HepG2 (cell line): ENCODE results near the gene FANK1. TPM values are rescaled to one million over a fixed set of nuclear protein-coding genes. Genes with fewer than 3 reads are reported as not detected.

Source experiments
- ATF6 ChIP-seq: sonication (generic); formaldehyde crosslinking; conservative IDR thresholded peaks from 2 replicates; pipeline ENCODE4 v1.4.0; 2020; ENCODE audit warnings: missing genetic modification reagents
- GABPA ChIP-seq, 2 experiments: IDR thresholded peaks; 2 replicates each; pipeline ENCODE4 v1.6.1; 2011 to 2016; ENCODE audit warnings: low read depth in 2 of 2, low read length in 1 of 2, missing biosample characterization in 1 of 2, missing genetic modification characterization in 1 of 2
- GATAD1 ChIP-seq: IDR thresholded peaks from 2 replicates; pipeline ENCODE4 v1.6.1; 2016; ENCODE audit warnings: missing genetic modification reagents, missing compliant biosample characterization
- MEF2D ChIP-seq: sonication (generic); formaldehyde crosslinking; IDR thresholded peaks from 2 replicates; pipeline ENCODE4 v1.5.1; 2020; ENCODE audit warnings: mild to moderate bottlenecking, missing genetic modification reagents
- RARA ChIP-seq: IDR thresholded peaks from 2 replicates; pipeline ENCODE4 v1.6.1; 2016; ENCODE audit warnings: missing genetic modification reagents, missing compliant biosample characterization
- SOX13 ChIP-seq, 3 experiments: fragments of 450-650 bp in 1 of 3; sonication (generic) in 1 of 3; formaldehyde crosslinking in 1 of 3; IDR thresholded peaks in 2 of 3; conservative IDR thresholded peaks in 1 of 3; 2 replicates each; pipeline versions ENCODE4 v1.5.0 to v1.6.1; 2016 to 2020; ENCODE audit warnings: antibody characterized with exemption in 1 of 3, mild to moderate bottlenecking in 1 of 3, missing compliant biosample characterization in 1 of 3, missing genetic modification reagents in 1 of 3, moderate library complexity in 1 of 3
- ZNF407 ChIP-seq: sonication (generic); formaldehyde crosslinking; IDR thresholded peaks from one replicate; pipeline ENCODE4 v1.5.1; 2020; ENCODE audit warnings: mild to moderate bottlenecking, missing genetic modification reagents; ENCODE audit errors: not compliant biosample characterization
- ZNF430 ChIP-seq: sonication (generic); formaldehyde crosslinking; IDR thresholded peaks from 2 replicates; pipeline ENCODE4 v1.9.0; 2021; ENCODE audit warnings: mild to moderate bottlenecking, missing genetic modification reagents
- ZNF563 ChIP-seq: sonication (generic); formaldehyde crosslinking; IDR thresholded peaks from 2 replicates; pipeline ENCODE4 v1.8.0; 2022; ENCODE audit warnings: mild to moderate bottlenecking, moderate library complexity, missing genetic modification reagents
- ZNF646 ChIP-seq: sonication (generic); formaldehyde crosslinking; IDR thresholded peaks from 2 replicates; pipeline ENCODE4 v1.9.0; 2021; ENCODE audit warnings: mild to moderate bottlenecking, missing genetic modification reagents
- ZNF652 ChIP-seq: IDR thresholded peaks from 2 replicates; pipeline ENCODE4 v1.6.1; 2016; ENCODE audit warnings: low read depth, borderline replicate concordance
- ZNF766 ChIP-seq: sonication (generic); formaldehyde crosslinking; IDR thresholded peaks from 2 replicates; pipeline ENCODE4 v1.5.0; 2020; ENCODE audit warnings: missing genetic modification reagents, borderline replicate concordance
- polyA plus RNA-seq, 8 experiments: library from polyadenylated mRNA; depleted of rRNA in 3 of 8; stranded (reverse) in 7 of 8; unstranded in 1 of 8; fragments of >200 nt; fragmentation: Illumina TruSeq in 4 of 8; extraction: Trizol in 4 of 8; gene quantifications; 2 replicates each; pipeline versions ENCODE4 v1.2.1 to v1.2.3, GENCODE V29; 2011 to 2016; ENCODE audit warnings: low read depth in 4 of 8, missing spikeins in 1 of 8, mixed read lengths in 1 of 8; ENCODE audit not compliant: insufficient read depth in 1 of 8
- total RNA-seq, 5 experiments: library from RNA; depleted of rRNA; stranded (reverse); fragments of >200 nt; fragmentation: Illumina TruSeq; extraction: Trizol; gene quantifications; 2 replicates each; pipeline ENCODE4 v1.2.3, GENCODE V29; 2016; ENCODE audit warnings: low read depth in 1 of 5

FANK1 gene
- total and polyA plus RNA-seq, 2 of the 13 experiments (the other 11 are each of a cell fraction or from before 2014, with no cell fraction given), result 0.22 TPM; not detected in 1

GRCh38 chr10:125951290-125951689, 54.9 kb downstream of the FANK1 start (continued):
- TF ChIP-seq ZNF407 (CRISPR knock-in tag) (no peak), MEF2D (CRISPR knock-in tag) (no peak), GATAD1 (0 out of 2 replicates have a peak, but pooled peaks have one; percentile 16), ATF6 (CRISPR knock-in tag) (no peak), ZNF766 (no peak), ZNF646 (CRISPR knock-in tag) (peak; percentile 18; the same call in 1 of the 2 replicates), ZNF430 (CRISPR knock-in tag) (no peak), SOX13 (IDR thresholded peaks at IDR 0.05) (no peak), SOX13 (CRISPR knock-in tag; conservative IDR thresholded peaks at IDR 0.05 in 1 of 2, IDR thresholded peaks at IDR 0.05 in 1 of 2) (peak in 1 of 2 experiments; percentile 81; a peak in 2 of 4 replicates), GABPA (IDR thresholded peaks at IDR 0.05; ENCODE audit: low read depth, low read length) (no peak), GABPA (CRISPR knock-in tag; IDR thresholded peaks at IDR 0.05; ENCODE audit: low read depth) (peak; percentile 41; the same call in 1 of the 2 replicates), ZNF563 (CRISPR knock-in tag) (no peak), RARA (CRISPR knock-in tag) (peak; percentile 53; the same call in 1 of the 2 replicates), ZNF652 (CRISPR knock-in tag) (no peak)
